ENCODE results near the gene CLDN5. TPM values are rescaled to one million over a fixed set of nuclear protein-coding genes. Genes with fewer than 3 reads are reported as not detected.

CLDN5 gene
- total and polyA plus RNA-seq, 2 of the 4 experiments (the other 2 are of a cell fraction): 0.18 to 0.21 TPM

DNA sequence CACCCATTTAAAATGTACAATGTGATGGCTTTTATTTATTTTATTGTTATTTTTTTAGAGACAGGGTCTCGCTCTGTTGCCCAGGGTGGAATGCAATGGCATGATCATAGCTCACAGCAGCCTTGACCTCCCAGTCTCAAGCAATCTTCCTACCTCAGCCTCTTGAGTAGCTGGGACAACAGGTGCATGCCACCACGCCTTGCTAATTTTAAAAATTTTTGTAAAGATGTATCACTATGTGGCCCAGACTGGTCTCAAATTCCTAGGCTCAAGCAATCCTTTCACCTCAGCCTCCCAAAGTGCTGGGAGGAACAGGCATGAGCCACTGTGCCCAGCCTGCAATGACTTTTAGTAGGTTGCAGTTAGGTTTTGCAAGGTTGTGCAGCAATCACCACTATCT, 14.3 kb downstream of the CLDN5 start:
- DNase-seq: no peak
- H3K4me1 ChIP-seq (ENCODE audit: control insufficient read depth, insufficient read depth, low read length): no peaks in the 10 kb centered on the region
- no peak overlapping the region for H2BK120ac ChIP-seq (ENCODE audit: low read depth, low read length)
- no peak overlapping the region for H3K18ac ChIP-seq (ENCODE audit: low read depth, low read length)
- no peaks in the 10 kb centered on the region for H3K27me3 ChIP-seq (ENCODE audit: control insufficient read depth, insufficient read depth, low read length)
- H3K79me1 ChIP-seq (ENCODE audit: low read depth in 1 of 2, low read length in 2 of 2): no peaks in the 10 kb centered on the region
- TF ChIP-seq MXI1 (IDR thresholded peaks at IDR 0.05; ENCODE audit: borderline replicate concordance, low read depth, low read length) (no peak), MAZ (IDR thresholded peaks at IDR 0.05; ENCODE audit: borderline replicate concordance, low read depth, low read length) (no peak), ELK1 (IDR thresholded peaks at IDR 0.05; ENCODE audit: borderline replicate concordance, low read depth, low read length) (no peak), RAD21 (IDR thresholded peaks at IDR 0.05; ENCODE audit: low read length) (no peak), NFE2L2 (IDR thresholded peaks at IDR 0.05; ENCODE audit: low read depth, low read length) (no peak), MAFK (IDR thresholded peaks at IDR 0.05; ENCODE audit: low read depth, low read length) (no peak), FOS (IDR thresholded peaks at IDR 0.05; ENCODE audit: low read depth, low read length) (no peak), BHLHE40 (IDR thresholded peaks at IDR 0.05; ENCODE audit: low read depth, low read length) (no peak), RFX5 (IDR thresholded peaks at IDR 0.05; ENCODE audit: low read depth, low read length) (no peak), CEBPB (IDR thresholded peaks at IDR 0.05; ENCODE audit: low read depth, low read length) (no peak), RCOR1 (IDR thresholded peaks at IDR 0.05; ENCODE audit: insufficient replicate concordance, low read length) (no peak), CHD1 (IDR thresholded peaks at IDR 0.05; ENCODE audit: low read depth, low read length) (no peak), POLR2A (IDR thresholded peaks at IDR 0.05; ENCODE audit: low read depth, low read length) (no peak), SMC3 (IDR thresholded peaks at IDR 0.05; ENCODE audit: low read depth, low read length) (no peak)
- TF ChIP-seq, protein P1, sequence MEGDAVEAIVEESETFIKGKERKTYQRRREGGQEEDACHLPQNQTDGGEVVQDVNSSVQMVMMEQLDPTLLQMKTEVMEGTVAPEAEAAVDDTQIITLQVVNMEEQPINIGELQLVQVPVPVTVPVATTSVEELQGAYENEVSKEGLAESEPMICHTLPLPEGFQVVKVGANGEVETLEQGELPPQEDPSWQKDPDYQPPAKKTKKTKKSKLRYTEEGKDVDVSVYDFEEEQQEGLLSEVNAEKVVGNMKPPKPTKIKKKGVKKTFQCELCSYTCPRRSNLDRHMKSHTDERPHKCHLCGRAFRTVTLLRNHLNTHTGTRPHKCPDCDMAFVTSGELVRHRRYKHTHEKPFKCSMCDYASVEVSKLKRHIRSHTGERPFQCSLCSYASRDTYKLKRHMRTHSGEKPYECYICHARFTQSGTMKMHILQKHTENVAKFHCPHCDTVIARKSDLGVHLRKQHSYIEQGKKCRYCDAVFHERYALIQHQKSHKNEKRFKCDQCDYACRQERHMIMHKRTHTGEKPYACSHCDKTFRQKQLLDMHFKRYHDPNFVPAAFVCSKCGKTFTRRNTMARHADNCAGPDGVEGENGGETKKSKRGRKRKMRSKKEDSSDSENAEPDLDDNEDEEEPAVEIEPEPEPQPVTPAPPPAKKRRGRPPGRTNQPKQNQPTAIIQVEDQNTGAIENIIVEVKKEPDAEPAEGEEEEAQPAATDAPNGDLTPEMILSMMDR (conservative IDR thresholded peaks at IDR 0.05; ENCODE audit: low read depth, low read length): no peak
- TF ChIP-seq, protein P2, sequence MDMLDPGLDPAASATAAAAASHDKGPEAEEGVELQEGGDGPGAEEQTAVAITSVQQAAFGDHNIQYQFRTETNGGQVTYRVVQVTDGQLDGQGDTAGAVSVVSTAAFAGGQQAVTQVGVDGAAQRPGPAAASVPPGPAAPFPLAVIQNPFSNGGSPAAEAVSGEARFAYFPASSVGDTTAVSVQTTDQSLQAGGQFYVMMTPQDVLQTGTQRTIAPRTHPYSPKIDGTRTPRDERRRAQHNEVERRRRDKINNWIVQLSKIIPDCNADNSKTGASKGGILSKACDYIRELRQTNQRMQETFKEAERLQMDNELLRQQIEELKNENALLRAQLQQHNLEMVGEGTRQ (IDR thresholded peaks at IDR 0.05; ENCODE audit: low read depth, low read length): no peak
- no peak overlapping the region for H3K4ac ChIP-seq (ENCODE audit: low read depth, low read length)
- no peak overlapping the region for H3K23ac ChIP-seq (ENCODE audit: low read depth, low read length)
- ATAC-seq (ENCODE audit: low read depth): no peak
- no peak overlapping the region for H2AK9ac ChIP-seq (replicated peaks; ENCODE audit: low read depth, low read length, poor library complexity)
- WGBS, 2 experiments (ENCODE audit: extremely low coverage in 2 of 2, insufficient read length in 1 of 2): no CpG with 5 or more reads among the region's 2 CpGs
- no peak overlapping the region for H4K5ac ChIP-seq (ENCODE audit: low read depth, low read length)
- no peak overlapping the region for H3K4me2 ChIP-seq (ENCODE audit: low read depth, low read length)
- no peak overlapping the region for H4K8ac ChIP-seq (ENCODE audit: low read depth in 2 of 2, low read length in 2 of 2)
- H3K4me3 ChIP-seq (ENCODE audit: insufficient read depth, low read depth, low read length): no peak overlapping the region
- H3K36me3 ChIP-seq (ENCODE audit: control insufficient read depth, insufficient read depth, low read length): peaks cover 2% of the 10 kb centered on the region; the same call in 1 of the 2 replicates
- H3K56ac ChIP-seq (ENCODE audit: extremely low read depth, insufficient read depth, low read length): no peak overlapping the region
- in situ Hi-C loops (cut with MboI; ENCODE audit: low sequenced_read_pairs) (no loop called here), dilution Hi-C loops (cut with HindIII; ENCODE audit: low sequenced_read_pairs, unreplicated experiment) (no loop called here), intact Hi-C loops (cut with micrococcal nuclease) (no loop called here)
- H4K20me1 ChIP-seq (ENCODE audit: insufficient read depth, low read length): no peaks in the 10 kb centered on the region; the same call in 1 of the 2 replicates
- ChIA-PET POLR2A (ENCODE audit: unreplicated experiment) (no interaction called here), CTCF (no interaction called here)
- no peaks in the 10 kb centered on the region; the same call in 1 of the 2 replicates for H3K9me3 ChIP-seq (ENCODE audit: control insufficient read depth, insufficient read depth, low read length)
- H2BK5ac ChIP-seq (ENCODE audit: low read depth, low read length, poor library complexity, severe bottlenecking): no peak overlapping the region
- no peaks in the 10 kb centered on the region for H3K9me1 ChIP-seq (ENCODE audit: insufficient read depth, low read length)
- no TSS peak for BruUV-seq (replicated peaks)
- no peak overlapping the region for H3K14ac ChIP-seq (replicated peaks; ENCODE audit: low read depth, low read length)
- H2AFZ ChIP-seq (replicated peaks; ENCODE audit: low read length, poor library complexity): no peak overlapping the region
- no peak overlapping the region for H2AK5ac ChIP-seq (ENCODE audit: low read depth, low read length)
- H2BK20ac ChIP-seq (ENCODE audit: low read depth, low read length): no peak overlapping the region
- H2BK15ac ChIP-seq (ENCODE audit: low read depth, low read length): no peak overlapping the region
- H4K91ac ChIP-seq (ENCODE audit: insufficient read depth, low read depth, low read length): no peak overlapping the region
- H3K27ac ChIP-seq (ENCODE audit: insufficient read depth, low read length): no peak overlapping the region
- H3K9ac ChIP-seq (ENCODE audit: low read depth, low read length): no peak overlapping the region
